Erythroblast (primary cell): ENCODE data around the gene SIK2.

Experiments
- GATA1 ChIP-seq: IDR thresholded peaks from 2 replicates; pipeline ENCODE4 v1.6.1; 2011; ENCODE audit warnings: low read depth, mild to moderate bottlenecking, control low read depth, low read length, moderate library complexity
- POLR2A ChIP-seq: IDR thresholded peaks from 2 replicates; pipeline ENCODE4 v1.6.1; 2011; ENCODE audit warnings: mild to moderate bottlenecking, low read length

GRCh38 chr11:111765320-111765983, 163.2 kb downstream of the SIK2 start:
- TF ChIP-seq POLR2A = no peak
- no peak for TF ChIP-seq GATA1
